Cardiac septum (tissue), 1 donor: ENCODE results near the gene FKBP6. TPM values are rescaled to one million over a fixed set of nuclear protein-coding genes. Genes with fewer than 3 reads are reported as not detected.
"Not testable (repeated sequence)": the region's sequence is repeated elsewhere in the genome, so short reads cannot be mapped to it uniquely, and the experiment has no call there.

ENCODE experiments used
- DNase-seq: peaks from one replicate; pipeline ENCODE4 v3.0.0-alpha.2; 2020; ENCODE audit warnings: low spot score
- intact Hi-C: fragments of 100-400 bp; cut with DNase I; formaldehyde crosslinking; loops from one replicate; pipeline ENCODE4 v1.14.0; 2022
- long read RNA-seq: library from polyadenylated mRNA; unstranded; transcript quantifications from one replicate; pipeline ENCODE4 v2.0.0, GENCODE V29; 2021
- total RNA-seq: library from RNA; stranded (reverse); fragmentation: NEBNext Ultra II Directional; extraction: Animal tissue kit (Norgen Biotek cat#: 25700); gene quantifications from one replicate; pipeline ENCODE4 v1.2.1, GENCODE V29; 2021
- donor health status: DM: no; HTN: no; CAD: no.

FKBP6 gene
- total RNA-seq, result not detected
- long read RNA-seq, result 0 reads

GRCh38 chr7:73327922-73328321 is at the start of gene FKBP6, which contains the start of gene TRIM50:
Gene FKBP6, plus strand, starts transcription at chr7:73328161. Its CDS starts 268 bp downstream, at chr7:73328429.
Gene TRIM50, minus strand, starts transcription at chr7:73328082. Its CDS starts 3,295 bp downstream, at chr7:73324787.
- DNase-seq, intact Hi-C loops: not testable (repeated sequence)

- DNase-seq, intact Hi-C loops: not testable (repeated sequence)
These were observed 30.7 kb upstream of the FKBP6 start for GRCh38 chr7:73297235-73297634.

GRCh38 chr7:73297706-73298105 is 30.3 kb upstream of the FKBP6 start:
- DNase-seq, intact Hi-C loops: not testable (repeated sequence)

- intact Hi-C loops, DNase-seq: not testable (repeated sequence)
These were observed 28.1 kb upstream of the FKBP6 start for GRCh38 chr7:73299812-73300211.

GRCh38 chr7:73301108-73301507 is 26.9 kb upstream of the FKBP6 start:
- DNase-seq, intact Hi-C loops: not testable (repeated sequence)

GRCh38 chr7:73302846-73303245 is 25.1 kb upstream of the FKBP6 start:
- intact Hi-C loops, DNase-seq: not testable (repeated sequence)

- intact Hi-C loops, result no loop called here
- no peak for DNase-seq
These were observed 24.4 kb upstream of the FKBP6 start for GRCh38 chr7:73303546-73303945.

GRCh38 chr7:73304071-73304470 is 23.9 kb upstream of the FKBP6 start:
- intact Hi-C loops, result no loop called here
- no peak for DNase-seq

- DNase-seq, intact Hi-C loops: not testable (repeated sequence)
These were observed 23.2 kb upstream of the FKBP6 start for GRCh38 chr7:73304612-73305387.

GRCh38 chr7:73307436-73307835 is 20.5 kb upstream of the FKBP6 start:
- intact Hi-C loops, result no loop called here
- no peak for DNase-seq

- intact Hi-C loops, result no loop called here
- DNase-seq, result no peak
These were observed 19.8 kb upstream of the FKBP6 start for GRCh38 chr7:73308074-73308664.

- peak; percentile 93 for DNase-seq
- intact Hi-C loops, result no loop called here
These were observed 19.2 kb upstream of the FKBP6 start, which contains the start of gene NSUN5 for GRCh38 chr7:73308665-73309214. Gene NSUN5, minus strand, starts transcription at chr7:73308826. Its CDS starts 36 bp downstream, at chr7:73308790.

- intact Hi-C loops, result not testable (repeated sequence)
These were observed 16.5 kb upstream of the FKBP6 start for GRCh38 chr7:73311421-73311820.

GRCh38 chr7:73312831-73313520 is 15.0 kb upstream of the FKBP6 start:
- no peak for DNase-seq
- intact Hi-C loops, result no loop called here

More at GRCh38 chr7:73311421-73311820, 16.5 kb upstream of the FKBP6 start:
- DNase-seq, result not testable (repeated sequence)

- intact Hi-C loops, result no loop called here
- DNase-seq, result no peak
These were observed 14.4 kb upstream of the FKBP6 start for GRCh38 chr7:73313521-73313906.

GRCh38 chr7:73314271-73314670 is 13.7 kb upstream of the FKBP6 start:
- no peak for DNase-seq
- intact Hi-C loops, result no loop called here

- intact Hi-C loops, result no loop called here
- no peak for DNase-seq
These were observed 11.4 kb upstream of the FKBP6 start for GRCh38 chr7:73316521-73316920.

GRCh38 chr7:73318656-73319204 is 9.2 kb upstream of the FKBP6 start:
- DNase-seq, intact Hi-C loops: not testable (repeated sequence)

GRCh38 chr7:73319541-73319940 is 8.4 kb upstream of the FKBP6 start:
- DNase-seq, intact Hi-C loops: not testable (repeated sequence)

GRCh38 chr7:73320009-73320408 is 8.0 kb upstream of the FKBP6 start:
- intact Hi-C loops, DNase-seq: not testable (repeated sequence)
